NCI-H2081 treated with DMSO at 0.1 percent for 48 hours (cell line): Measurements from ENCODE around the gene ANKRD33.
"Not testable (repeated sequence)": the region's sequence is repeated elsewhere in the genome, so short reads cannot be mapped to it uniquely, and the experiment has no call there.

Experiments
- DNase-seq: peaks from one replicate; lab custom pipeline; 2025; lab: John Stamatoyannopoulos, UW

The ANKRD33 gene

GRCh38 chr12:51879102-51879501 lies 8.8 kb upstream of the ANKRD33 start:
- no peak for DNase-seq

GRCh38 chr12:51883295-51883694 lies 4.6 kb upstream of the ANKRD33 start:
- no peak for DNase-seq

GRCh38 chr12:51883998-51884675 lies 3.8 kb upstream of the ANKRD33 start:
- no peak for DNase-seq

GRCh38 chr12:51884676-51885229 lies 3.1 kb upstream of the ANKRD33 start:
- DNase-seq, result no peak

GRCh38 chr12:51885294-51886020 lies 2.4 kb upstream of the ANKRD33 start:
- not testable (repeated sequence) for DNase-seq

GRCh38 chr12:51886021-51886710 lies 1.7 kb upstream of the ANKRD33 start:
- no peak for DNase-seq

GRCh38 chr12:51888316-51889215 lies 663 bp downstream of the ANKRD33 start:
- no peak for DNase-seq

- no peak for DNase-seq
These were observed 1.6 kb downstream of the ANKRD33 start for GRCh38 chr12:51889216-51890132.

- DNase-seq, result no peak
These were observed 2.2 kb downstream of the ANKRD33 start for GRCh38 chr12:51890133-51890464.

GRCh38 chr12:51890511-51891171 lies 2.7 kb downstream of the ANKRD33 start:
- no peak for DNase-seq

- no peak for DNase-seq
These were observed 3.9 kb downstream of the ANKRD33 start for GRCh38 chr12:51891843-51892242.

- no peak for DNase-seq
These were observed 5.9 kb downstream of the ANKRD33 start for GRCh38 chr12:51893786-51894185.

- no peak for DNase-seq
These were observed 7.7 kb downstream of the ANKRD33 start for GRCh38 chr12:51895378-51896135.

GRCh38 chr12:51896236-51896635 lies 8.3 kb downstream of the ANKRD33 start:
- no peak for DNase-seq

- no peak for DNase-seq
These were observed 9.3 kb downstream of the ANKRD33 start for GRCh38 chr12:51897181-51897580.

- DNase-seq, result no peak
These were observed 10.6 kb downstream of the ANKRD33 start for GRCh38 chr12:51898506-51898905.

- DNase-seq, result no peak
These were observed 11.0 kb downstream of the ANKRD33 start for GRCh38 chr12:51898937-51899336.

GRCh38 chr12:51900323-51900889 lies 12.5 kb downstream of the ANKRD33 start:
- DNase-seq, result no peak
